DMS 273 (cell line): Measurements from ENCODE around the gene ZDHHC18.
"Not testable (repeated sequence)": the region's sequence is repeated elsewhere in the genome, so short reads cannot be mapped to it uniquely, and the experiment has no call there.

Experiments used
- DNase-seq: peaks from one replicate; lab custom pipeline; 2025; ENCODE audit not compliant: unreplicated experiment; lab: John Stamatoyannopoulos, UW

Gene ZDHHC18

GRCh38 chr1:26831546-26832248 lies 5.2 kb downstream of the ZDHHC18 start:
- no peak for DNase-seq

- DNase-seq: no peak
These were observed 5.9 kb downstream of the ZDHHC18 start for GRCh38 chr1:26832249-26832960.

GRCh38 chr1:26833432-26834405 lies 7.2 kb downstream of the ZDHHC18 start:
- DNase-seq: no peak

- not testable (repeated sequence) for DNase-seq
These were observed 11.2 kb downstream of the ZDHHC18 start for GRCh38 chr1:26837665-26838064.

- no peak for DNase-seq
These were observed 12.2 kb downstream of the ZDHHC18 start for GRCh38 chr1:26838474-26839338.

GRCh38 chr1:26839339-26839722 lies 12.8 kb downstream of the ZDHHC18 start:
- no peak for DNase-seq

- no peak for DNase-seq
These were observed 13.3 kb downstream of the ZDHHC18 start for GRCh38 chr1:26839779-26840178.

- no peak for DNase-seq
These were observed 18.1 kb downstream of the ZDHHC18 start for GRCh38 chr1:26844424-26845196.

- DNase-seq: not testable (repeated sequence)
These were observed 21.3 kb downstream of the ZDHHC18 start for GRCh38 chr1:26847826-26848225.

GRCh38 chr1:26848499-26848898 lies 22.0 kb downstream of the ZDHHC18 start:
- no peak for DNase-seq

GRCh38 chr1:26848941-26849774 lies 22.7 kb downstream of the ZDHHC18 start:
- no peak for DNase-seq

GRCh38 chr1:26851106-26851684 lies 24.7 kb downstream of the ZDHHC18 start:
- DNase-seq: peak; percentile 24

- DNase-seq: no peak
These were observed 26.2 kb downstream of the ZDHHC18 start for GRCh38 chr1:26852701-26853100.

GRCh38 chr1:26853156-26853555 lies 26.7 kb downstream of the ZDHHC18 start:
- peak; percentile 91 for DNase-seq

GRCh38 chr1:26853600-26853999 lies 27.1 kb downstream of the ZDHHC18 start:
- no peak for DNase-seq

GRCh38 chr1:26854906-26855305 lies 28.4 kb downstream of the ZDHHC18 start:
- DNase-seq: peak; percentile 39

GRCh38 chr1:26855636-26856035 lies 29.1 kb downstream of the ZDHHC18 start:
- no peak for DNase-seq

- peak; percentile 63 for DNase-seq
These were observed 29.7 kb downstream of the ZDHHC18 start for GRCh38 chr1:26856181-26856580.
